Fibroblast of pulmonary artery (primary cell): ENCODE results near the gene CAMTA1.
A peak's percentile ranks its signal among the peaks of the same experiment; 100 is the strongest.

Experiments used
- DNase-seq: peaks from one replicate; pipeline ENCODE4 v3.0.0-alpha.2; 2010; ENCODE audit warnings: low read depth
- H3K4me3 ChIP-seq: replicated peaks from 2 replicates; pipeline ENCODE4 v1.5.1; 2011; ENCODE audit warnings: low read depth, mild to moderate bottlenecking, control low read depth, low read length, moderate library complexity
- CTCF ChIP-seq: IDR thresholded peaks from 2 replicates; pipeline ENCODE4 v1.5.1; 2011; ENCODE audit warnings: mild to moderate bottlenecking, control low read depth, low read length, inconsistent platforms; ENCODE audit errors: missing control alignments

CAMTA1 gene

GRCh38 chr1:7576946-7577657, 791.8 kb downstream of the CAMTA1 start:
- no peak overlapping the region for H3K4me3 ChIP-seq
- TF ChIP-seq CTCF = peak; percentile 44
- peak; percentile 27 for DNase-seq

GRCh38 chr1:7578206-7578605, 793.0 kb downstream of the CAMTA1 start:
- no peak for DNase-seq
- TF ChIP-seq CTCF = no peak
- no peak overlapping the region for H3K4me3 ChIP-seq

GRCh38 chr1:7579016-7579415, 793.8 kb downstream of the CAMTA1 start:
- no peak for DNase-seq
- no peak overlapping the region for H3K4me3 ChIP-seq
- TF ChIP-seq CTCF = no peak

- TF ChIP-seq CTCF = no peak
- no peak for DNase-seq
- no peak overlapping the region for H3K4me3 ChIP-seq
Observed at GRCh38 chr1:7579831-7580804, 794.9 kb downstream of the CAMTA1 start.

GRCh38 chr1:7580923-7581753, 795.9 kb downstream of the CAMTA1 start:
- DNase-seq = peak; percentile 25
- TF ChIP-seq CTCF = no peak
- H3K4me3 ChIP-seq = no peak overlapping the region

GRCh38 chr1:7581754-7582459, 796.7 kb downstream of the CAMTA1 start:
- no peak overlapping the region for H3K4me3 ChIP-seq
- DNase-seq = peak; percentile 2
- no peak for TF ChIP-seq CTCF
